ENCODE results near the gene DCLK1.

Gene DCLK1

DNA sequence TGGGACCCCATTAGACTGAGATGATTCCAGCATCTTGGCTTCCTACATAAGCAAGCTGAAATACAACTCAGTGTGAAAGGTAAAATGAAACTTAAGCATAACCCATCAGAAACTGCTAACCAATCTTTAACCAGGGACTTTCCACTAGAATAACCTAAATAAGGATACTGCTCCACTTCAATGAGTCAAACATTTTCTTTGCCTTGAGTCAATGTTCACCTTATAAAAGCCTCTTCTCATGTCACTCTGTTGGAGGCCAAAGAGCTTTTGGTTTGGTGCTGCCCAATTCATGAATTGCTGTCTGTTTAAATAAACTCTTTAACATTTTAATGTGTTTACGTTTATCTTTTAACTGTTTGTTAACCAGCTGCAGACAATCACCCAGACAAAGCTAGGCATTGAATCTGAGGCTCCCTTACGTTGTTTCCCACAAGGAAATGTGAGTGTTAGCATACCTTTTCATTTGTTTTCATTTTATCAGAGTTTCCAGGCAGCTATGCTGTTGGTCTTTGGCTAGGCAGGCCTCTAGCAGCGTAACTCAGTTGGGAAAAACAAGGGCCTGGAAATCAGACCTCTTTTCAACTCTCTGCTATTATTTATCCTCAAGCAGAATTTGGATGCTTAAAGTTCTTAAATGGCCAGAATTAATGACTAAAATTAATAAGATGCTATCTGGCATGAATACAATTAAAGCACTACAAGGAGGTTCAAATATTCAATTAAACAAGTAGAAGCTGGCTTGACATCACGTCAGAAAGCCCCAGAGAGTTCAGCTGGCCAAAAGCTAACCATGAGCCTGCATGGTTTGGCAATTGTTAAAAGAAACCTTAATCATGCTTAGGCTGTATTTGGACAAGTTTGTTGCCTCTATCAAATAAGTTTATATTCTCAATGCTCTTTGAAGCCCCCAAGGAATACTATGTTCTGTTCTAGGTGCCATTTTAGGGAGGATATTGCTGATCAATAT, 200.2 kb downstream of the DCLK1 start:
- DNase-seq, result no peak

DNA sequence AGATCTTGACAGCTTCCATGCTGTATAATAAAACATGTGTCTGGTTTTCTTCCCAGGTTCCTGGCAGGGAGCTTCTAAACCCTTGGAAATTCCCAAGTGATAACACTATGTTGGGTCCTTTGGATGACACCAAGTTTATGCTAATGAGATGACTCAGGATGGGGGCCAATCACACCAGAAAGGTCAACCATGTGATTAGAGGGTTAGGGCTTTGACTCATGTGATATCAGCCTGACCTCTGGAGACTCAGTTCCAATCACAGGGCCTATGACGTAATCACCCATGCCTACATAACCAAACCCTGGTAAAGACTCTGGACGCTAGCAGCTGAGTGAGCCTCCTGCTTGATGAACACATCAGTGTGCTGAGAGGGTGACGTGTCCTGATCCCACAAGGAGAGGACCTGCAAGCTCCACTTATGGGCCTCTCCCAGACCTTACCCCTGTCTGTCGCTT, 203.6 kb downstream of the DCLK1 start:
- DNase-seq, result peak; percentile 9

DNA sequence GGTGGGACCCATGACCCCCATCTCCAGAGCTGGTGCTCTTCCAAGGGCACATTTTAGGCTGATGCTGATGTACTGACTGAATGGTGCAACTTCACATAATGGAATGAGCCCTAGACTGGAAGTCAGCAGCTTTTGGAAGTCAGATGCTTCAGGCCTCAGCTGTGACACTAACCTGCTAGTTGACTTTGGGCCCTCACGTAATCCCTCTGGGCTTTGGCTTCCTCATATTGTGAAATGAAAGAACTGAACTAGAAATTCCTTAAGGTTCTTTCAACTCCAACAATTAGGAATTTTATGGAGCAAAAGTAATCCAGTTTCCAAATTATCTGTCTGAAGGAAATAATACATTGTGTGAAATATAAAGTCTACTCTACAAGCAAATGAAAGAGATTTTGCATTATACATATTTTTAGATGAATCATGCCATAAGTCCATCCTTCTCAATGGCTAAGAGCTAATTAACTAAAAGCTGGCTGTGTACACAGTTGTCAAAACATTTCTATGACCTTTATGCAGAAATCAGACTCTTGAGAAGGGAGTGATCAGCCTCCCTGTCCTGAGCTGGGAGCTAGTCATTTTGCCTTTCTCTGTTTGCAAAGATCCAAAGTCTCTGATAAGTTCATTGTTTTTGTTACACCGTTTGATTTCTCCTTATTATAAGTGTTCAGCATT, 204.2 kb downstream of the DCLK1 start:
- DNase-seq, result no peak

DNA sequence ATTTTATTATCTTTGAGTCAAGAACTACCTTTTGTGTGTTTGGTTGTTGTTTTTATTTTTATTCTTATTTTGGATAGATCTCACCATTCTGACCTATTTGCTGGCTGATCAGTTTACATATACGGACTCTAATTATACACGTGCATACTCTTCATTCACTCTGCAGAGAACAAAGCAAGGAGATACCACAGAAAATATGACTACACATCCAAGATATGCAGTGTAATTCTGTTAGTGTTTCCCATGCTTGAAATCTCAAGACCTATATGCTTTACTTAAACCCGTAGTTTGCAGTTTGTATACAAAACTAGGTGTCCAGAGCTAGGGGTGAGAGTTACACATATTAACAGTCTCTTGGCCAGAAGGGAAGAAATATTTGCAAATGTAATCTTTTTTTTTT, 205.5 kb downstream of the DCLK1 start:
- DNase-seq, result no peak

DNA sequence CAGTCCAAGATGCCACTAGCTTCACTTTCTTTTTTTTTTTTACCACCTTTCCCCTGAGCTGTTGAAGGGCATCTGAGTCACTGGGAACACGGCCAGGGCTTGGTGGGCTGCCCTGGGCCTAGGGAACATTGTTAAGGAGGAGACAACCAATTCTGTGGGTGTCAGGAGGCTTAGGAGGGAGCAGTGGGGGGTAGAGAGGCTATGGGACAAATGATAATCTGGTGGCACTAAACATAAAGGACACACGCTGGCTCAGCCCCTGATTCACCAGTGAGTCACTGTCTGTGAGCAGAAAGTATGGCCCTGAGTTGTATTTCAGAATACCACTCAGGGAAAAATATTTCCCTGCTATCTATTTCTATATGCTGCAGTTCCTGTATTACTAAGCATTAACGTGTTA, 207.8 kb downstream of the DCLK1 start:
- peak; percentile 30 for DNase-seq

DNA sequence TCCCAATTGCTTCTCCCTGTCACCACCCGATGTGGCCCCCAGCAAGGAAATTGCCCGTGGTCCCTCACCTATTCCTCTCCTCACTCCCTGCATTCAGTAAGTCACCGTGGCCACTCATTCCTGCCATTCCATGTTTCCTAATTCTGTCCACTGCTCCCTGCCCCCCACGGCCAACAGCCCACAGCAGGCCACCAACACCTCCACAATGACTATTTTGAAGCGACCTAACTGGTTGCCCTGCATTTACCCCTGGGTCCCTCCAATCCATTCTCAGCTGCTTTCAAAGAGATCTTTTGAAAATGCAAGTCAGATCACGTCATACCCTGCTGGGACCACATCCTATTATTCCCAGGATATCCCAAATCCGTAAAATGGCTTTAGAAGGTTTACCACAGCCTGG, 210.4 kb downstream of the DCLK1 start:
- DNase-seq, result no peak

DNA sequence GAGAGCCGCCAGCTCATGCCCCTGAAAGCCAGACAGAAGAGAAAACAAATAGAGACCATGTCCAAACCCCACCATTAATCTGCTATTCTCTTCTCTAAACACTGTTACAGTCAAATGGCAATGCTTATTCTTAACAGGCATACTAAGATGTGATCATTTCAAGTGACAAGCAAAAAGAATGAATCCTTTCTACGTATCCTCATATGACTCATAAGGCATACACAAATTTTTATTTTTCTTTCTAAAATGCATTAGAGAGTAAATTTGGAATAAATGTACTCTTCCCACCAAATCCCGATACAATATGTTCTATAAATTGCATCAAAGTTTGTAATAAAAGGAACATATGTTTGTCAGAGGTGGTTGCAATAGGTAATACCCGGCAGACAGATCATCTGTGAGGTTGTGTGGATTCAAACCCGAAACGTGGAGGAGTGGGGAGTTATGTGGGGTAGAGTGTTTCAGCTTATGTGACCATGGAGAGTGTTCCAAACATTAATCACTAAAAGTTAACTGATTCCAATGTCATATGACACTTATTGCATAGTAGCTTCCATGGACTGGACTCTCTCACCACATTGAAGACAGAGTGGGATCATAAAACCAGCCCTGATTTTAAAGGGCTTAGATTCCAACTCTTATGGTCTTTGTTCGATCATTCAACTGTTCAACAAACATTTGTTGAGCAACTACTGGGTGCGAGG, 213.1 kb downstream of the DCLK1 start:
- peak; percentile 4 for DNase-seq

DNA sequence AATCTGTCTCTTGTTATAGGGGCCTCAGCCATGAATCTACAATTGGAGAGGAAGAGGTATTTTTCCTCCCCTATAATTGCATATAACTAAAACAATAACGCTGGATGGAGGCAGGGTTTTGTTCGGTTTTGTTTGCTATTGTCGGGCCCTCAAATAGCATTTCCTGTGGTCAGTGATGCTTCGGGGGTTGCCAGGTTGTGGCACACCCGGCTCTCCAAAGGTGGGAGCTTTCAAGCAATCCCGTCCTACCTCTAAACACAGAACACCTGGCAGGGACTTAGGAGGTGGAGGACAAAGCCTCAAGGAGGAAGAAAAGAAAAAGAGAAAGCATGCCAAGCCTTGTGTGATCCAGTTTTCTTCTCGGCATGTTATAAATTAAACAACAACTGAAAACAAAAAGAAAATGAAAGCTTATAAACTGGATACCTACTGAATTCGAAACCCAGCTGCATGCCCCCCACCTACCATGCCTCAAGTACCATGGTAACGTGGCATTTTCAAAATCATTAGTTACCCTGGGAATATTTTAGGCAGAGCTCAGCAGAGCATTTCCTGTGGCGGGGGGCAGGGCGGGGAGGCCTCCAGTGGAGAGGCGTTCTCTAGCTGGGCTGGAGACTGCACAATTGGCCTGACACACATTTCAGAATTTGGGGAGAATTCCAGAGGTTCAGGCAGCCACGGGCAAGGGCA, 213.8 kb downstream of the DCLK1 start:
- DNase-seq, result no peak

DNA sequence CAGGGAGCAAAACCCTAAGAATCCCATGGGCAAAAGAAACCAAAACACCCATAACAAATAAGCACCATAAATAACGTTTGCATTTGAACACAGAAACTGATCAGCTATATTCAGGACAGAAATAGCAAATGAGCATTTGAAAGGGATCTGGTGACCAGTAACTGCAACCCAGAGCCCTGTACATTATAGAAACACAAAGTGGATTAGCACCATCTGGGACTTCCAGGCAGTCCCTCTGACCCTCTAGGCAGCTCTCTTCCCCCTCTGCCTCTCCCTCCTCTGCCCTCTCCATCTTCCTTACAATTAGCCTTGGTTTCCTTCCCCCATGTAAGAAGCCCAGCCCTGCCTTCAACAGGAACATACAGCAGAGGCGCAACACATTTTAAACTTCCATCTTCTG, 215.0 kb downstream of the DCLK1 start:
- DNase-seq, result no peak

DNA sequence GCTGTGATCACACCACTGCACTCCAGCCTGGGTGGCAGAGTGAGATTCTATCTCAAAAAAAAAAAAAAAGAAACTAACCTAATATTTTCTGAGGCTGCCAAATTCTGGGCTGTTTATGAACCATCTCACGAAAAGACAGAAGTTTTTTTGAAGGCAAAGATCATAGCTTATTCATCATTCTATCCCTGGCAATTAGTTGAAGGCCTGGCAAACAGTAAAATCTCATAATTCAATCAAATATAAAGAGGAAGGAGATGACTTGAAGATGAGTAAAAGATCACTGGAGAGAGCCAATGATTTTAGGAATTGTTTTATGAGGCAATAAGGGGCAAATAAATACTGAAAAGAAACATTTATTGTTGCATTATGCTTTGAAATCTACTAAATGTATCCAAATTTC, 216.5 kb downstream of the DCLK1 start:
- no peak for DNase-seq

DNA sequence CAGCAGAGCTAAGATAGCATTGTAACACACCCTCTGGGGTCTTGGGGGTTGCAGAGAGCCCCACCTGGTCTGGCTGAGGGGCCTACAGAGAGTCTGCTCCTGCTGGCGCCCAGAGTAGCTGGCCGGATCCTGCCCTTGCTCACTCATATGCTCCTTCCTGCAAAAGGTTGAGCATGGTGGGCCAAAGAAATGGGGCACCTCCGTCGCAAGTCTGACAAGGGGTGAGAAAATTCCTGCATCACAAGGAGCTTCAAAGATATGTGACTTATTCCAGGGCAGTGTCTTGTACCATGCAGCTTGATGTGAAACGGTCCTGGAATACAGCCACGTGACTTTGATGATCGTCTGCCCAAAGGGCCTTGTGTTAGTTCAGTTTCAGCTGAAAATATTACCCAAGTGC, 218.3 kb downstream of the DCLK1 start:
- DNase-seq, result no peak

DNA sequence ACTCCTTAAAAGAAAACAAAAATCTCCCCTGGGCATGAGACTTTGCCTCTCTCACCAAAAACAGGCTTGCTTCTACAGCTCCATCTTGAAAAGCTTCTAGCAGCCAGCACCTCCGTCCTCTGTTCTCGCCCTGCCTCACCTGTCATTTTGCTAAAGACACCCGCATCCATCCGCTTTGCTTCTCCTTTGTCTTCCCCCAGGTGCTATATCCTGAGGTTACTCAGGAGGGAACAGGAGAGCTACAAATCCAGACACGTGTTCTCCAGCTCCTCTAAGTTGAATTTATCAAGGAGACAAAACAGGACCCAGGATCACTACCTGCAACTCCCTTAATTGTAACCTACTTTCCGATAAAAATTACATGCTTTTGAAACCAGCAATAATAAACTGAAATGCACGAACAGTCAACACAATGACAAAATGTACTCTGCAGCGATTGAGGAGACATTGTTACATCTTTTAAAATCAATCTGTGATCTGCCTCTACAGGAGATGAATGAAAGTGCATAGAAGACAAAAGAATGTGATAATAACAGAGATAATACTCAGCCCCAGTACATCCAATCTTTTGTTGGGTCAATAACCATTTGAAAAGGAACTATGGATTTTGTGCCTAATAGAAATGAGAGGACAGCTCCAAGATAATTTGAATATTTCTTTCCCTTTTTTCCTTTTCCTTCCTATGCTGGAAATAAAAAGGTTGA, 221.2 kb downstream of the DCLK1 start:
- no peak for DNase-seq

DNA sequence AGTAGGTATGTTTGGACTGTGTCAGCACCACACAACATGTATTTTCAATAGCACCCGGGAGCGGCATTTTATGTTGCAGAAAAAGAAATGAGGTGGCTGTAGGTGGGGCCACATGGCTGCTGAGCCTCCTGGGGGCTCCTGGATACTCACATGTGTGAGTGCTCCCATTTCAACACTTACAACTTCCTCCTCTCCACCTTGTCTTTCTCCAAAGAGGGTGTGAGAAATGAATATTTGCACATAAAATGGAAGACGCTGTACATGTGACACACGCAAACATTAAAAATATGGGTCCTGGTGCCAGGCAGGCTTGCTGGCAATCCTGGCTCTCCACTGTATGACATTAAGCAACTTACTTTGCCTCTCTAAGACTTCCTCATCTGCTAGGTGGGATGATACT, 222.1 kb downstream of the DCLK1 start:
- no peak for DNase-seq

DNA sequence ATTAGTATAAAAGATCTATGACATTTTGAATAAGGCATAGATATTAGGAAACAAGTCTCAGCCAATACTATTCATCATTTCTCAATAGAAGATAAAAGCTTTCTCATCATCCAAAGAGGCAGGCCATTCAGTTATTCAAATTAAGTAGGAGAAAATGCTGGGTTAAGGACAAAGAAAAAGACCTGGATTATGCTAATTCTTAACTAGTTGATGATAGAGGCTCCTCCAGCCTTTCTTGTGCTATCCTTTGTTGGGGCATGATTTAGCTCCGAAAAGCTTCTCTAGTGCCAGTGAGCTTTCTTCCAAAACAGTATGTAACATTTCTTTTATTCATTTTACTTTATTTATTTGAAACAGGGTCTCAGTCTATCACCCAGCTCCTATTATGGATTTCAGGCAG, 223.0 kb downstream of the DCLK1 start:
- no peak for DNase-seq

DNA sequence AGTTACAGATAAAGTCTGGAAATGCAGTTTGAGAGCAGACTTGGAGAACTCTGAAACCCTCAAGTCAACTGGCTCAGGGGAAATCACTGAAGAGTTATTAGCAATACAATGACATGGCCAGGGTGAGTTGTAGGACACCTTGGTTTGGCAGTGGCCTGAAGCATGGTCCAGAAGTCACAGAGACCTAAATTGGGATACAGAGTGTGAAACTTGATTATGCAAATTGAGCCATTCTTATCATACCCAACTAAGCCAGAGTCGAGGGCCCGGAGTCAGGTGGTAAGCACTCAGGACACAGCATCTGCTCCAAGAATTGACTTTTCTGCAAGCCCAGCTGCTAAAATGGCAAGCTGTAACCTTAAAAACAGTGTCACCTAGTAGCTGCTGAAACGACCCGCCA, 224.5 kb downstream of the DCLK1 start:
- DNase-seq, result no peak

DNA sequence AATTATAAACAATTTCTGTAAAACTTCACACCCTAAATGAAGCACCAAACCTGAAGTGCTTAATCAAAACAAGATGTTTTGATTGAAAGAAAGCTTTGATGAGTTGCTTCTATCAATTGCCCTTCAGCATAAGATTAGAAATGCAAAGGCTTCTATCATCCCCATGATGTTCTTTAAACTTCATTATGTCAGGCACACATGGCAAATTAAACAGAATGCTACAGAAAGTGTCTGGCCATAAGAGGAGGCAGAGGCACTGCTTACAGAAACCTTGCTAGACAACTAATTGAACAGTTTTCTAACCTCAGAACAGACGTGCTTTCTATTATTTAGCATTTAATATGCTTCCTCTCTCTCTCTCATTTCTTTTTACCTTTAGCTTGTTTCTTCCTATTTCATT, 228.1 kb downstream of the DCLK1 start:
- no peak for DNase-seq

DNA sequence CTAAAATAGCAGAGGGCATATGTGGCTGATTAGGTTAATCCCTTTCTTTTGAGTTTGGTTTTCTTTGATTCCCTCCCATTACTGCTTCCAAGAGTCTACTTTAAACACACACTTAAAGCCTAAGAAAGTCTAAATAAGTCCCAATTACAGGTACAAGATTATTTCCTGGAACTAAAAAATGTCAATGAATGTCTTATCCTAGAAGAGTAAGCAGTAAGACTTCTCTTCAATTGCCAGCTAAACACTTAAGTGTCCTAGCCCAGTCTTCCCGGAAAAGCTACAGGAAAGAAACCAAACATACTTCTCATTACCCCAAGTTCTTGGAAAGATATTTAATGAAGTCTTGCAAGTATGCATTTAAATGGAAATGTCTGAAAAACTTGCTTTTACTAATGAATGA, 233.1 kb downstream of the DCLK1 start:
- DNase-seq, result no peak

DNA sequence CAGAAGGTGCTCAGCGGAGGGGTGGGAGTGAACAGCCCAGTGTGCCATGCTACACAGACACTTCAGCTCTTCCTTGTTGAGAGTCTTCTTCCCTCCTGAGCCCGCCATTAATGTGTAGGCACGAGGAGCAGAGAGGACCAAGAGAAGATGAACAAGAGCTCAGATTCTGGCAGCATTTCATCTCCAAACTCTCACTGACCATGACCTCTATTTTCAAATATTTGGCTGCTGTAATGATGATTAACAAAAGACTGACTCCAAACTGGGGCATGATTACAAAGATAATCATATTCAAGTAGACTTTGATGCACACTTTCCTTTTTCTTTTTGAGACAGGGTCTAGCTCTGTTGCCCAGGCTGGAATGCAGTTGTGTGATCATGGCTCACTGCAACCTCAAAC, 236.5 kb downstream of the DCLK1 start:
- no peak for DNase-seq

DNA sequence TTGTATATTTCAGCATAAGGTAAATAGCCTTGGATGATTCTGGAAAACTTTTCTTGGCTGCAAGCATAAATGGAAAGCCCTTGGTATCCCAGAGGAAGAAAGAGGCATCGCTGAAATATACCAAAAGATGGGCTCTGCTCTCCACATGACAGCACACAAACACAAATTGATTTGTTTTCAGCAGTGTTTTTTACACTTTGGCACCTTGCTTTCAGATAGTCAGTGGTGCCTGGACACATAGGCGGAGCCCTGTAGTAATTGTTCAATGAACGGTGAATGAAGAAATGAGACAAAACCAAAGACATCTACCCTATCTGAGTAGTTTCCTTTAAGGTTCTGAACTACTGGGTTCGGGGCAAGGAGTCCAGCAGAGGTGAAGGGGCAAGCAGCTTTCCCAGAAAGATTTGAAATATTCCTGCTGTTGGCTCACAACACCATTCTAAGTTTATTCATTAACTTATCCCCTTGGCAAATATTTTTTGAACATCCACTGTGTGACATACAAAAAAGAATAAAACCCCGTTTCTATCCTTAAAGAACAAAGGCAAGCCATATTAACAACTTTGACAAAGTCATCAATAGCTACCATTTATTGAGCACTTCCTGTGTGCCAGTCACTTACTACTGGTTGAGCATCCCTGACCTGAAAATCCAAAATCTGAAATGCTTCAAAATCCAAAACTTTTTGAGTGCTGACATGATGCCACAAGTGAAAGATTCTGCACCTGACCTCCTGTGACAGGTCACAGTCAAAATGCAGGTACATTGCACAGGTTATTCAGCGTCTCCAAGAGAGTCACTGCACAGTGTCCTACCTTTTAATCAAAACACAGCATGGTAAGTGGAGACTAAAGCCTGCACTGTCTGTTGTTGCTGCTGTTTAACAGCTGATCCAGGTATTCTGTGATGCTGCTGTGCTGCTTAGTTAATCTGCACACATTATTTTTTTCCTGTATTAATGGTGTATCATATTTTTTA, 238.1 kb downstream of the DCLK1 start:
- DNase-seq, result no peak

DNA sequence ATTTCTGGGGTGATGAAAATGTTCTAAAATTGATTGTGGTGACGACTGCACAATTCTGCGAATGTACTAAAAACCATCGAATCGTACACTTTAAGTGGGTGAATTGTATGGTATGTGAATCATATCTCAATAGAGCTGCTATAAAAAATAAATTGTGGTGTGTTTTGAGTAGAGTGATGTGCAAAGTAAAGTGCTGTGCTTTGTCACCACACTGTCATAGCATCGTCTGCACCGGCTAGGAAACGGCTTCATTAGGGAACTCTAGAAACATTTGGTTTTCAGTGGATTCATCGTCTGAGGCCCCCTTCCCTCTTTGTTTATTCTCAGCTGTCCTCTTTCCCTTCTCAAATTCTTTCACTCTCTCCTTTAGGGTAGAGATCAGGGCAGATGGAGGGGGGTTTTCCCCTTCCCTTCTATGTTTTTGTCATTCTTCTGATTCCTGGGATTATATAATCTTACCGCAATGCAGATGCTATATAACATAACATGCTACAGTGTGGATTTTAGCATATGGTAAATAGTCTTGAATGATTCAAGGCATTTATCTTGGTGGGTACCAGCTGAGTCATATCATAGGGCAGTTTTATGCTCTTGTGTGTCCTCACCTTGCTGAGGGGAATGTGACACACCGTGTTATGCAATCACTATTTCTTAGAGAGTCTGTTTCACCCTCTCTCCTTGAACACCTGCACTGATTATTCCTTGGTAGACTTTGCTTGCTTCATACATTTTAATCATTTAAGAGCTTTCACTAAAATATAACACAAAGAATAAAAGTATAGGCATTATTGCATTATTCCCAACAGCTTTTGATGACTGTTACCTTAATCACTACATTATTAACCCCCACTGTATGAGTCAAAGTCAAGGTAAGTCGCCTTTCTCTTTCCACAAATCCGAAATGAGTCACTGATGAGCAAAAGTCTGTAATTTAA, 239.4 kb downstream of the DCLK1 start:
- no peak for DNase-seq

Measured in amniotic stem cell (primary cell).